Measurements from ENCODE around the gene SELENOS. TPM values are rescaled to one million over a fixed set of nuclear protein-coding genes. Genes with fewer than 3 reads are reported as not detected.
"Not testable (repeated sequence)": the region's sequence is repeated elsewhere in the genome, so short reads cannot be mapped to it uniquely, and the experiment has no call there.

The SELENOS gene
- total RNA-seq, 1 donor from 2014 or later = 58.3 TPM

- DNase-seq = no peak
Observed at GRCh38 chr15:101309436-101310160, 32.3 kb upstream of the SELENOS start.

GRCh38 chr15:101308604-101309435 lies 31.5 kb upstream of the SELENOS start:
- no peak for DNase-seq

- no peak for DNase-seq
Observed at GRCh38 chr15:101307897-101308603, 30.8 kb upstream of the SELENOS start.

GRCh38 chr15:101307048-101307896 lies 30.0 kb upstream of the SELENOS start:
- no peak for DNase-seq

GRCh38 chr15:101306341-101307047 lies 29.2 kb upstream of the SELENOS start:
- DNase-seq = no peak

GRCh38 chr15:101305820-101306255 lies 28.6 kb upstream of the SELENOS start:
- DNase-seq = no peak

- DNase-seq = no peak
Observed at GRCh38 chr15:101303408-101303807, 26.1 kb upstream of the SELENOS start.

GRCh38 chr15:101296418-101297405 lies 19.4 kb upstream of the SELENOS start:
- DNase-seq = no peak

- peak; percentile 55 for DNase-seq
Observed at GRCh38 chr15:101295607-101296161, 18.4 kb upstream of the SELENOS start.

- peak; percentile 98 for DNase-seq
Observed at GRCh38 chr15:101294731-101295606, 17.7 kb upstream of the SELENOS start, which contains the start of gene SNRPA1. Gene SNRPA1 (minus strand): TSS chr15:101295248. CDS start chr15:101295178, 70 bp downstream.

- DNase-seq = no peak
Observed at GRCh38 chr15:101293122-101293521, 15.8 kb upstream of the SELENOS start.

GRCh38 chr15:101288905-101289513 lies 11.7 kb upstream of the SELENOS start:
- peak; percentile 62 for DNase-seq

GRCh38 chr15:101287342-101287741 lies 10.1 kb upstream of the SELENOS start:
- not testable (repeated sequence) for DNase-seq

- DNase-seq = no peak
Observed at GRCh38 chr15:101286471-101287114, 9.3 kb upstream of the SELENOS start.

GRCh38 chr15:101283931-101284330 lies 6.6 kb upstream of the SELENOS start:
- DNase-seq = no peak

GRCh38 chr15:101280007-101280406 lies 2.7 kb upstream of the SELENOS start:
- DNase-seq = no peak

- DNase-seq = peak; percentile 84
Observed at GRCh38 chr15:101277943-101278564, 769 bp upstream of the SELENOS start.

Data from tongue (tissue), 2 donors.